ENCODE data around the gene DOK7.
"Not testable (repeated sequence)": the region's sequence is repeated elsewhere in the genome, so short reads cannot be mapped to it uniquely, and the experiment has no call there.

DOK7 gene

GRCh38 chr4:3444351-3445110 is 18.6 kb upstream of the DOK7 start:
- no peak for DNase-seq

- no peak for DNase-seq
Observed at GRCh38 chr4:3445111-3445820, 17.8 kb upstream of the DOK7 start.

DNA sequence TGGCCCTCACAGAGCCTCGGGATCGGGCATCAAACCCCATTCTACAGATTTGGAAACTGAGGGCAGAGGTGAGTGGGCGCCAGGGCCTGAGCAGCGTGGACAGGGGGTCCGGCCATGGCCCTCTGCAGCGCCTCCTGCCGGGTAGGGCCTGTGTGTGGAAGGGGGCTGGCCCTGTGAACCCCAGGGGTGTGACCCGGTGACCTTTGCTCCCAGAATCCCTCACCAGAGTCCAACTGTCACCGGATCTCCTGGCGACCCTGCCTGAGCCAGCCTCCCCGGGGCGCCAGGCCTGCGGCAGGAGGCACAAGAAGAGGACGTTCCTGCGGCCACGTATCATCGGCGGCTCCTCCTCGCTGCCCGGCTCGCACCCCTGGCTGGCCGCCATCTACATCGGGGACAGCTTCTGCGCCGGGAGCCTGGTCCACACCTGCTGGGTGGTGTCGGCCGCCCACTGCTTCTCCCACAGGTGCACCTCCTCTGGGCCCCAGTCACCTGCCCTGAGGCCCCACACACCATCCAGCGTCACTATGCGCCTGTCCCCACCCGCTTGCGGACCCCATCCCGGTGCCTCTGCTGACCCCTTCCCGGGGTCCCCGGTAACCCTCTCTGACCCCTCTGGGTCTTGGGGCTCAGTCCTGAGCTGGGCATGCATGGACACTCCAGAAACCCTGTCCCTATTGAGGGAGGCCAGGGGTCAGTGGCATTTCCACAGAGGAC is 17.1 kb upstream of the DOK7 start:
- DNase-seq, result no peak

DNA sequence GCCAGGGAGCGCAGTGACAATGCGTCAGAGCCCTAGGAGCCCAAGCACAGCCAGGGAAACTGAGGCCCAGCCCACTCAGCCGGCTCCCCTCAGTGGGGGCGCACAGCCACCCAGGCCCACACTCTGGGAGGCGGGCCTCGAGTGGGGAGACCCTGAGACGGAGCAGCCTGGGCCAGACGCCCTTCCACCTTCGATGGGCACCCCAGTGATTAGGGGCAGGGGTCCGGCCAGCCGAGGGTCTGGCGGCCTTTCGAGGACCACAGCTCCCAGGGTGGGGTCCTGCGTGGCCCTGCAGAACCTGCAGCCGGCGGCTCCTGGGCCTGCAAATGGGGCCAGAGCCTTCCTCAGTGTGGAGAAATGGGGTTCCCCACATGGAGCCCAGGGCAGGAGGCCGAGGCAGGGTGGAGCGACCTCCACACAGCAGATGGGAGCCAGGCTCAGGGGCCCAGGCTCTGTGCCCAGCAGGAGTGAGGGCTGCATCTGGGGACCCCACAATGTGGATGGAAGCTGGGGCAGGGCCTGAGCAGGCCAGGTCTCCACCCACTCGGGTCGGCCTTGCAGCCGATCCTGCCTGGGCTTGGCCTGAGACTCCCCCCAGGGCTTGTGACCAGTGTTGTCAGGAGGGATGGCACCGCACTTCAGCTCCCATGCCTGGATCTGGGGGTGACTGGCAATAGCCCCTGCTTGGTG is 16.3 kb upstream of the DOK7 start:
- no peak for DNase-seq

GRCh38 chr4:3447431-3448395 is 15.4 kb upstream of the DOK7 start:
- no peak for DNase-seq

DNA sequence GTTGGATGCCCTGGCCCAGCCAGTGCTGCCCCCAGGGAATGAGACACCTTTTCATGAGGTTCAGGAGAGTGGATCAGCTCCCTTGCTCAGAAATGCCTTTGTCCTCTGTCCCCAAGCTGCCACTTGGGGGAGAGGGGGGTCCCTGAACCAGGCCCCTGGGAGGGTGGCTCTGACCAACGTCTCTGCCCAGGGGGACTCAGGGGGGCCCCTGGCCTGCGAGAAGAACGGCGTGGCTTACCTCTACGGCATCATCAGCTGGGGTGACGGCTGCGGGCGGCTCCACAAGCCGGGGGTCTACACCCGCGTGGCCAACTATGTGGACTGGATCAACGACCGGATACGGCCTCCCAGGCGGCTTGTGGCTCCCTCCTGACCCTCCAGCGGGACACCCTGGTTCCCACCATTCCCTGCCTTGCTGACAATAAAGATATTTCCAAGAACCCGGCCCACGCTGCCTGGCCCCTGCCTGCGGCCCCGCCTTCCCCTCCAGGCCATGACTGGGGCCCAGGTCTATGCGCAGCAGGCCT is 14.0 kb upstream of the DOK7 start:
- DNase-seq, result no peak

DNA sequence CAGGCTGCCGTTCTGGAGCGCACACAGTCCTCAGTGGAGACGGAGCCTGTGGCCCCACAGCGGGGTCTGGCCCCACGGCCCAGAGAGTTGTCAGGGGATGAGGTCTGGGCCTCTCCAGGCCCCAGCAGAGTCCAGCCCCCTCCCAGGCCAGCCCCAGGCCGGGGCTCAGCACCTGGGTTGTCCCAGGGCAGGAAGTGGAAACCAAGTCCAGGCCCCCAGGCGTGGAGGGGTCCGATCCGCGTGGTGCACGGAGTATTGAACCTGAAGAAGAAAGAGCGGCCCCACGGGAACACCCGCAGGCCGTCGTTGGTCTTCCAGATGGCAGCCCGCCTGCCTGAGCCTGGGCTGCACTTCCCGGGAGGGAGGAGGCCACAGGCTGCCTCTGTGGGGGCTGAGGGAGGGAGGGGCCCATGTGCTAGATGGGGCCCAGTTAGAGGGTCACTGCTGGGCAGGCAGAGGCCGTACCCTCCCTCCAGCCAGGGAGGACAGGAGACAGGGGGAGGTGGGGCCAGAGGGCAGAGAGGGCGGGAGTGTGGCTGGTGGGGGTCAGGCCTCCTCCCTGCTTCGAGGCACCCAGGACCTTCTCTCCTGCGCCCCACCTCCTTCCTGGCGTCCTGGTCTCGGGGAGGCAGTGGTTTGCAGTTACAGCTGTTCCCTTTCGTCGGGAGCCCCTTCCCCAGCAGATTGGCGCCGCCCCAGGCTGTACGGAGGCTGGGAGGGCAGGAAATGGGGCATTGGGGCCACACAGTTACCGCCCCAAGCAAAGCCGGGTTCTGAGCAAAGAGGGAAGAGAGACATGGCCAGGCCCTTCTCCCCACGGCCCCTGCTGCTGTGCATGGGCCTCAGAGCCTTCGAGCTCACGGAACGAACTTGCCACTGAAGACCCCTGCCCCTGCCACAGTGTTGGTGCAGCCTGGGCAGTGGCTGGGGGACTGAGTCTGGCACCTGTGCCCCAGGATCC is 13.3 kb upstream of the DOK7 start:
- no peak for DNase-seq

DNA sequence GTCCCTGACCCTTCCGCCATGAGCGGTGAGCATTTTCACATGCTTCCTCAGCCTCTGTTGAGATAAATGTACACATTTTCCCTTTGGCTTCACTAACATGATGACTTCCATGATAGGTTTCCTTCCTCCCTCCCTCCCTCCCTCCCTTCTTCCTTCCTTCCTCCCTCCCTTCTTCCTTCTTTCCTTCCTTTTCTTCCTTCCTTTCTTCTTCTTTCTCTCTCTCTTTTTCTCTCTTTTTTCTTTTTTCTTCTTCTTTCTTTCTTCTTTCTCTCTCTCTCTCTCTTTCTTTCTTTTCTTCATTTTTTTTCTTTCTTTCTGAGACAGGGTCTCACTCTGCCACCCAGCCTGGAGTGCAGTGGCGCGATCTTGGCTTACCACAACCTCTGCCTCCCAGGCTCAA is 12.5 kb upstream of the DOK7 start:
- no peak for DNase-seq

- DNase-seq, result no peak
Observed at GRCh38 chr4:3451956-3452355, 11.2 kb upstream of the DOK7 start.

- no peak for DNase-seq
Observed at GRCh38 chr4:3452376-3452775, 10.7 kb upstream of the DOK7 start.

GRCh38 chr4:3455596-3455995 is 7.5 kb upstream of the DOK7 start:
- not testable (repeated sequence) for DNase-seq

- DNase-seq, result no peak
Observed at GRCh38 chr4:3458371-3458770, 4.7 kb upstream of the DOK7 start.

GRCh38 chr4:3459156-3459555 is 4.0 kb upstream of the DOK7 start:
- not testable (repeated sequence) for DNase-seq

DNA sequence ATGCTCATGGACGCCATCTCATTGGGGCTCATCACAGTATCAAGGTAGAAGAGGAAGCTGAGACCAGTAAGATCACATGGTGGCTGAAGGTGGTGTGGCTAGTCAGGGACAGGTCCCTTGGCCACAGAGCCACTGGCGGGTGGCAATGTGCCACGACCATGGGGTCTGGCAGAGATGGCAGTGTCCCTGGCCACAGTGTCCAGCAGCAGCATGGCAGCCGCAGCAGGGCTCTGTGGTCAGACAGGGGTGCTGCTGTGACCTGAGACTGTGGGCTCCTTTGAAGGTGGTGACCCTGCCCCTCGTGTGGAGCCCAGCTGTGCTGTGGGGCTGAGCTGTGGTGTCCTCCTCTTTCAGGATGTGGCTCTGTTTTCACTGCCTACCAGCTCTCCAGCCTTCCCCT is 2.2 kb upstream of the DOK7 start:
- no peak for DNase-seq

DNA sequence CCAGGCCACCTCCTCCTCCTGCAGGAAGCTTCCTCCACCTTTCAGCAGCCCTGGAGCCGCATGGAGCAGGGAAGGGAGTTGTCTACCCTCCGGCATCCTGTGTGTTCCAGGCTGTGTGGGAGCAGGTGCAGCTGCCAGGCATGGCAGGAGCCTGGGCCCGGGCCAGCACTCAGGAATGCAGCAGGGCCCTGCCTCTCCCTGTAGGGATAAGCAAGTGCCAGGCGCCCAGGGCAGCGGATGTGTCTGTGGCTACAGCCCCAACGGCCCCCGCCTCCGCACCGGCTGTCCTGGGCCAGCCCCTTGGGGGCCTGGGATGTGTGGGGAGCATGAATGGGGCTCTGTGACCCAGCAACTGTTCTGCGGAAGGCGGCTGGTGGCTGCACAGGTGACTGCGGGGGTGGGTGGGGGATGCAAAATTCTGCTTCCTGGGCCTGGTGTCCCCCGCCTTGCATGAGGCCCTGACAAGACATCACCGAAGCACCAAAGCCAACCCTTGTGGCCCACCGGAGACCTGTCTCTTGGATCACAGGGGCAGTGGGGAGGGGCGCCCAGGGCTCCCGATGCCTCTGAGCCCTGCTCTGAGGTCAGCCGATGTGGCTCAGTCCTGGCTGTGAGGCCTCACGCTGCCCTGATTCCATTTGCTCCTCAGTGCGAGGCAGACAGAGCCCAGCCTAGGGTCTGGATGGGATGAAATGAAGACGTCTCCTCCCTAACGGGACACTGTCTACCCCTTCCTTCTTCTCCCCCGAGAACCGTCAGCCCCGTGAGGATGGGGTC is 1.4 kb upstream of the DOK7 start:
- DNase-seq, result no peak

DNA sequence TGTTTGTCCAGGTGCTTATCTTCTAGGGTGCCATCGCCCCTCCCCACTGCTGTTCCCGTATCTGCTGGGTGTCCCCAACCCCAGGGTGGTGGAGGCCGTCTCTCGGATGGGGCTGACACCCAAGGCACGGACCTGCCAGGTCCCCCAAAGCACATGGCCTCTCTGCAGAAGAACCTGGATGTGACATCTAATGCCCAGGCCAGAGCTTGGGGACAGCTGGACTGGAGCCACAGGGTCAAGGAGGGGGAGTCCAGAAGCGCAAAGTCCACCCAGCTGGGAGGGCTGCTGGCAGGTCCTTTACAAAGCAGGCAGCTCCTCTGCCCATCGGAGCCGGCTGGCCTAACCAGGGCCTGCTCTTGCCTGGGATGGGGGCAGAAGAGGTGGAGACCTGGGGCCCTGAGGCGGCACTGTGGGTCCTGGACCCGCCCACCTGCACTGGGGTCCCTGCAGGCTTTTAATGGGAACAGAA is 751 bp upstream of the DOK7 start:
- no peak for DNase-seq

DNA sequence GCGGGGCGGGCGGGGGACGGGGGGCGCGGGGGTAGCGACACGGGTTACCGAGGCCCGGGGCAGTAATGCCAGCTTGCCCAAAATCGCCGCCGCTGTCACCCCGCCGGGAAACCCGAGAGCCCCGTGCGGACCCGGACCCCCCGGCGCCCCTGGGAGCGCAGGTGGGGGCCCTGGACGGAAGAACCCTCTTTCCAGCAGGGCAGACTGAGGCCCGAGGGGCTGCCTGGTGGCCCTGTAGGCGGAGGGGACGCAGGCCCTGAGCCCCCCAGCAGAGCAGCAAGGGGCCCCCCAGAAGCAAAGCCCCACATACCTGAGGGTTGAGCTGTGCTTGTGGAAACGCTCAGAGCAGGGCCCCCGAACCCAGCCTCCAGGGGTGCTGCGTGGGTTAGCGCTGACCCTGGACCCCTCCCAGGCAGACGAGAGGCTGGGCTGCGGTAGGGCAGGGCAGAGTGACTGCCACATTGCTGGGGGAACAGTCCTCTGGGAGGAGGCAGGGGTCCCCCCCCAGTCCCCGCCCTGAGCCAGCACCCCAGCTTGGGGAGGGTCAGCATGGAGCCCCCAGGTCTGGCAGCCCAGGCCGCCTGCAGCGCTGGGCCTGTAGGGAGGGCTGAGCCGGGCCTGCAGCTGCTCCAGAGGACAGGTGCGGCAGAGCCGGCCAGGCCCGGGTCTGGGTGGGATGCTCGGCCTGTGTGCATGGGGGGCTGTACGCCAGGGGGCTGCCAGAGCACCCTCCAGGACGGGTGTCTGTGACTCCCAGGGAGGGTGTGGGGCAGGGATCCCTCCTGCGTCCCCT is 646 bp downstream of the DOK7 start:
- DNase-seq, result no peak

DNA sequence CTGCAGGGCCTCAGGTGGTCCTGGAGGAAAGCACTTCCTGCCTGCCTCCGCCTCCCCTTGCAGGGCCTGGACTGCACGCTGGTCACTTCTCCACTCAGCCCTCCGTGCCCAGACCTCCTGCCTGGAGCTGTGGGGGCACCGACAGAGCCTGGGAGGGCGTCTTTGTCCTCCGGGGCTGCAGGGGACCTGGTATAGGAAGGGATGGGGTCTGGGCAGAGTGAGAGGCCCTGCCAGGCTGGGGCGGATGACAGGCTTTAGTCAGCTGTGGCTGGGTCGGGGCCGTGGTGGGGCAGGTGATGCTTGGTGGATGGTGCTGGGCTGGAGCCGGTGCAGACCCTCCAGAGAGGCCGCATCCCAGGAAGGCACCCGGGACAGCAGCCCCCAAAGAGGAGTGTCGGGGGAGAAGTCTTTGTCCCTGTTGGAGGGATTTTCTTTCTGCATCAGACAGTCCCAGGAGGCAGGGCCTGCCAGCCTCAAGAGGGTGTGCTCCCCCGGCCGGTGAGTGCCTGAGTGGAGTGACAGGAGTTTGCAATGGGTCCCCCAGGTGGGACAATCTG is 1.3 kb downstream of the DOK7 start:
- DNase-seq, result no peak

Data from CD4-positive, alpha-beta T cell treated with Interleukin-17A for 1 hour (primary cell).